ENCODE data around the gene GPRC5C. TPM values are rescaled to one million over a fixed set of nuclear protein-coding genes. Genes with fewer than 3 reads are reported as not detected.
A peak's percentile ranks its signal among the peaks of the same experiment; 100 is the strongest.

GPRC5C gene
- total RNA-seq, 2 donors from 2014 or later = 57.0 to 73.4 TPM

GRCh38 chr17:74452841-74453661 is 21.2 kb downstream of the GPRC5C start:
- Mint-ChIP-seq H3K36me3 (ENCODE audit: low read depth) (no peaks in the 10 kb centered on the region), H3K4me1 (peaks cover 15% of the 10 kb centered on the region), H3K4me3 (peak overlapping the region; percentile 47), H3K9me3 (no peaks in the 10 kb centered on the region), H3K27ac (no peak overlapping the region), H3K27me3 (ENCODE audit: insufficient read depth) (peaks cover 33% of the 10 kb centered on the region)
- Histone ChIP-seq H3K9me3 (ENCODE audit: control insufficient read depth, low read length) (no peaks in the 10 kb centered on the region), H3K27ac (ENCODE audit: low read depth, low read length) (no peak overlapping the region), H3K27me3 (ENCODE audit: control insufficient read depth, insufficient read depth, low read length, poor library complexity, severe bottlenecking) (peaks cover 26% of the 10 kb centered on the region), H3K9ac (ENCODE audit: extremely low read depth, low read length, poor library complexity, severe bottlenecking) (no peak overlapping the region), H3K36me3 (ENCODE audit: control insufficient read depth, insufficient read depth, low read length) (no peaks in the 10 kb centered on the region), H3K4me1 (ENCODE audit: control insufficient read depth, insufficient read depth, low read length) (peaks cover 8% of the 10 kb centered on the region), H3K4me3 (ENCODE audit: low read length) (peak overlapping the region; percentile 78)
- 39 to 44% methylated on average over 9 to 22 of the region's 22 CpGs for WGBS, 2 experiments (ENCODE audit: insufficient coverage in 1 of 2, insufficient read length in 1 of 2)
- peak; percentile 81 for DNase-seq
- TF ChIP-seq, protein P1, sequence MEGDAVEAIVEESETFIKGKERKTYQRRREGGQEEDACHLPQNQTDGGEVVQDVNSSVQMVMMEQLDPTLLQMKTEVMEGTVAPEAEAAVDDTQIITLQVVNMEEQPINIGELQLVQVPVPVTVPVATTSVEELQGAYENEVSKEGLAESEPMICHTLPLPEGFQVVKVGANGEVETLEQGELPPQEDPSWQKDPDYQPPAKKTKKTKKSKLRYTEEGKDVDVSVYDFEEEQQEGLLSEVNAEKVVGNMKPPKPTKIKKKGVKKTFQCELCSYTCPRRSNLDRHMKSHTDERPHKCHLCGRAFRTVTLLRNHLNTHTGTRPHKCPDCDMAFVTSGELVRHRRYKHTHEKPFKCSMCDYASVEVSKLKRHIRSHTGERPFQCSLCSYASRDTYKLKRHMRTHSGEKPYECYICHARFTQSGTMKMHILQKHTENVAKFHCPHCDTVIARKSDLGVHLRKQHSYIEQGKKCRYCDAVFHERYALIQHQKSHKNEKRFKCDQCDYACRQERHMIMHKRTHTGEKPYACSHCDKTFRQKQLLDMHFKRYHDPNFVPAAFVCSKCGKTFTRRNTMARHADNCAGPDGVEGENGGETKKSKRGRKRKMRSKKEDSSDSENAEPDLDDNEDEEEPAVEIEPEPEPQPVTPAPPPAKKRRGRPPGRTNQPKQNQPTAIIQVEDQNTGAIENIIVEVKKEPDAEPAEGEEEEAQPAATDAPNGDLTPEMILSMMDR (conservative IDR thresholded peaks at IDR 0.05) = no peak

- peaks cover 15% of the 10 kb centered on the region for H3K4me1 Mint-ChIP-seq
- Histone ChIP-seq H3K4me3 (ENCODE audit: low read length) (peak overlapping the region; percentile 78), H3K36me3 (ENCODE audit: control insufficient read depth, insufficient read depth, low read length) (no peaks in the 10 kb centered on the region), H3K9me3 (ENCODE audit: control insufficient read depth, low read length) (no peaks in the 10 kb centered on the region), H3K27me3 (ENCODE audit: control insufficient read depth, insufficient read depth, low read length, poor library complexity, severe bottlenecking) (peaks cover 26% of the 10 kb centered on the region), H3K27ac (ENCODE audit: low read depth, low read length) (no peak overlapping the region), H3K9ac (ENCODE audit: extremely low read depth, low read length, poor library complexity, severe bottlenecking) (no peak overlapping the region), H3K4me1 (ENCODE audit: control insufficient read depth, insufficient read depth, low read length) (peaks cover 8% of the 10 kb centered on the region)
- peak; percentile 99 for DNase-seq
- no peaks in the 10 kb centered on the region for H3K9me3 Mint-ChIP-seq
- 5 to 20% methylated on average over 1 to 34 of the region's 43 CpGs for WGBS, 2 experiments (ENCODE audit: insufficient coverage in 1 of 2, insufficient read length in 1 of 2)
- H3K4me3 Mint-ChIP-seq = peak overlapping the region; percentile 47
- H3K27me3 Mint-ChIP-seq (ENCODE audit: insufficient read depth) = peaks cover 40% of the 10 kb centered on the region
- no peak overlapping the region for H3K27ac Mint-ChIP-seq
- TF ChIP-seq, protein P1 (conservative IDR thresholded peaks at IDR 0.05) = no peak
- H3K36me3 Mint-ChIP-seq (ENCODE audit: low read depth) = no peaks in the 10 kb centered on the region
Measured at GRCh38 chr17:74453665-74454196, 21.8 kb downstream of the GPRC5C start.

GRCh38 chr17:74454197-74455024 is 22.5 kb downstream of the GPRC5C start:
- TF ChIP-seq, protein P1 (conservative IDR thresholded peaks at IDR 0.05) = peak; percentile 39
- no peaks in the 10 kb centered on the region for H3K9me3 Mint-ChIP-seq
- peaks cover 15% of the 10 kb centered on the region for H3K4me1 Mint-ChIP-seq
- Histone ChIP-seq H3K27me3 (ENCODE audit: control insufficient read depth, insufficient read depth, low read length, poor library complexity, severe bottlenecking) (peaks cover 26% of the 10 kb centered on the region), H3K9ac (ENCODE audit: extremely low read depth, low read length, poor library complexity, severe bottlenecking) (no peak overlapping the region), H3K4me1 (ENCODE audit: control insufficient read depth, insufficient read depth, low read length) (peaks cover 8% of the 10 kb centered on the region), H3K27ac (ENCODE audit: low read depth, low read length) (peak overlapping the region; percentile 94), H3K4me3 (ENCODE audit: low read length) (no peak overlapping the region), H3K36me3 (ENCODE audit: control insufficient read depth, insufficient read depth, low read length) (no peaks in the 10 kb centered on the region), H3K9me3 (ENCODE audit: control insufficient read depth, low read length) (no peaks in the 10 kb centered on the region)
- H3K4me3 Mint-ChIP-seq = peak overlapping the region; percentile 42
- WGBS, 2 experiments (ENCODE audit: insufficient coverage in 1 of 2, insufficient read length in 1 of 2) = 17 to 26% methylated on average over 8 to 40 of the region's 40 CpGs
- H3K27ac Mint-ChIP-seq = peak overlapping the region; percentile 70
- H3K36me3 Mint-ChIP-seq (ENCODE audit: low read depth) = no peaks in the 10 kb centered on the region
- DNase-seq = peak; percentile 80
- peaks cover 43% of the 10 kb centered on the region for H3K27me3 Mint-ChIP-seq (ENCODE audit: insufficient read depth)
